ENCODE measurements around the gene CFAP221. TPM values are rescaled to one million over a fixed set of nuclear protein-coding genes. Genes with fewer than 3 reads are reported as not detected.

The CFAP221 gene
- total RNA-seq, 1 donor from 2014 or later: 33.9 TPM

- H3K27ac ChIP-seq: no peak overlapping the region
- peak in 1 of 2 donors; percentile 4 for ATAC-seq
- TF ChIP-seq CTCF (IDR thresholded peaks at IDR 0.05): no peak
- H3K9me3 ChIP-seq: no peaks in the 10 kb centered on the region
- peaks cover 16% of the 10 kb centered on the region for H3K4me1 ChIP-seq
- no peak for DNase-seq
- no peaks in the 10 kb centered on the region for H3K27me3 ChIP-seq (ENCODE audit: low read depth)
- no peak overlapping the region for H3K4me3 ChIP-seq
- no peaks in the 10 kb centered on the region for H3K36me3 ChIP-seq
- intact Hi-C loops (cut with DNase I): no loop called here
Observed at GRCh38 chr2:119697290-119698020, 153.2 kb downstream of the CFAP221 start.

- intact Hi-C loops (cut with DNase I): no loop called here
- H3K9me3 ChIP-seq: no peaks in the 10 kb centered on the region
- H3K27me3 ChIP-seq (ENCODE audit: low read depth): no peaks in the 10 kb centered on the region
- DNase-seq: no peak
- H3K4me1 ChIP-seq: peaks cover 16% of the 10 kb centered on the region
- no peak for TF ChIP-seq CTCF (IDR thresholded peaks at IDR 0.05)
- ATAC-seq: no peak
- no peak overlapping the region for H3K27ac ChIP-seq
- no peak overlapping the region for H3K4me3 ChIP-seq
- H3K36me3 ChIP-seq: no peaks in the 10 kb centered on the region
Observed at GRCh38 chr2:119698246-119698645, 154.0 kb downstream of the CFAP221 start.

- Histone ChIP-seq H3K9me3 (no peaks in the 10 kb centered on the region), H3K27me3 (ENCODE audit: low read depth) (no peaks in the 10 kb centered on the region), H3K4me1 (peaks cover 16% of the 10 kb centered on the region), H3K4me3 (no peak overlapping the region), H3K36me3 (no peaks in the 10 kb centered on the region), H3K27ac (no peak overlapping the region)
- ATAC-seq (no peak), DNase-seq (no peak)
- TF ChIP-seq CTCF (IDR thresholded peaks at IDR 0.05): no peak
- intact Hi-C loops (cut with DNase I): no loop called here
Observed at GRCh38 chr2:119699016-119699606, 154.9 kb downstream of the CFAP221 start.

GRCh38 chr2:119700866-119701265, 156.6 kb downstream of the CFAP221 start:
- no peak overlapping the region for H3K4me3 ChIP-seq
- H3K36me3 ChIP-seq: no peaks in the 10 kb centered on the region
- ATAC-seq (no peak), DNase-seq (no peak)
- H3K27ac ChIP-seq: no peak overlapping the region
- no peaks in the 10 kb centered on the region for H3K27me3 ChIP-seq (ENCODE audit: low read depth)
- peaks cover under 1% of the 10 kb centered on the region for H3K4me1 ChIP-seq
- no peak for TF ChIP-seq CTCF (IDR thresholded peaks at IDR 0.05)
- intact Hi-C loops (cut with DNase I): no loop called here
- H3K9me3 ChIP-seq: no peaks in the 10 kb centered on the region

GRCh38 chr2:119701352-119701751, 157.1 kb downstream of the CFAP221 start:
- Histone ChIP-seq H3K27ac (no peak overlapping the region), H3K36me3 (no peaks in the 10 kb centered on the region), H3K4me1 (no peaks in the 10 kb centered on the region), H3K27me3 (ENCODE audit: low read depth) (no peaks in the 10 kb centered on the region), H3K4me3 (no peak overlapping the region), H3K9me3 (no peaks in the 10 kb centered on the region)
- ATAC-seq: no peak
- DNase-seq: no peak
- intact Hi-C loops (cut with DNase I): no loop called here
- no peak for TF ChIP-seq CTCF (IDR thresholded peaks at IDR 0.05)

Data from lower lobe of right lung (tissue), 2 donors.